COR-L47 (cell line): ENCODE results near the gene GTF2I.
"Not testable (repeated sequence)": the region's sequence is repeated elsewhere in the genome, so short reads cannot be mapped to it uniquely, and the experiment has no call there.

Source experiments
- DNase-seq: peaks from one replicate; lab custom pipeline; 2025; lab: John Stamatoyannopoulos, UW

GTF2I gene

GRCh38 chr7:74657692-74658177 is at the start of gene GTF2I:
TSS of gene GTF2I (plus strand) at chr7:74657718. CDS start at chr7:74689129, 31,411 bp downstream.
- peak; percentile 63 for DNase-seq

- peak; percentile 89 for DNase-seq
Observed at GRCh38 chr7:74612015-74612829, 45.3 kb upstream of the GTF2I start.

GRCh38 chr7:74615933-74616780 is 41.4 kb upstream of the GTF2I start:
- DNase-seq: no peak

- no peak for DNase-seq
Observed at GRCh38 chr7:74617180-74617744, 40.3 kb upstream of the GTF2I start.

- peak; percentile 5 for DNase-seq
Observed at GRCh38 chr7:74619235-74619860, 38.2 kb upstream of the GTF2I start.

- DNase-seq: no peak
Observed at GRCh38 chr7:74622228-74622749, 35.2 kb upstream of the GTF2I start.

- DNase-seq: no peak
Observed at GRCh38 chr7:74623135-74623534, 34.4 kb upstream of the GTF2I start.

- DNase-seq: peak; percentile 2
Observed at GRCh38 chr7:74625446-74625845, 32.1 kb upstream of the GTF2I start.

GRCh38 chr7:74627661-74628411 is 29.7 kb upstream of the GTF2I start:
- DNase-seq: peak; percentile 5

- no peak for DNase-seq
Observed at GRCh38 chr7:74632505-74632904, 25.0 kb upstream of the GTF2I start.

- DNase-seq: no peak
Observed at GRCh38 chr7:74633451-74633921, 24.0 kb upstream of the GTF2I start.

- DNase-seq: no peak
Observed at GRCh38 chr7:74637745-74638144, 19.8 kb upstream of the GTF2I start.

GRCh38 chr7:74650055-74650454 is 7.5 kb upstream of the GTF2I start:
- not testable (repeated sequence) for DNase-seq

GRCh38 chr7:74650493-74651132 is 6.9 kb upstream of the GTF2I start:
- not testable (repeated sequence) for DNase-seq

GRCh38 chr7:74651133-74651504 is 6.4 kb upstream of the GTF2I start:
- DNase-seq: not testable (repeated sequence)

GRCh38 chr7:74653686-74654181 is 3.8 kb upstream of the GTF2I start:
- DNase-seq: no peak

GRCh38 chr7:74654811-74655210 is 2.7 kb upstream of the GTF2I start:
- no peak for DNase-seq

- DNase-seq: no peak
Observed at GRCh38 chr7:74655324-74655723, 2.2 kb upstream of the GTF2I start.

- DNase-seq: no peak
Observed at GRCh38 chr7:74655768-74656440, 1.6 kb upstream of the GTF2I start.

- DNase-seq: peak; percentile 73
Observed at GRCh38 chr7:74656441-74656836, 1.1 kb upstream of the GTF2I start.
